ENCODE results near the gene LIN37.

Gene LIN37

GRCh38 chr19:35751839-35752745 is 3.7 kb downstream of the LIN37 start:
- no peak overlapping the region for H3K4me3 ChIP-seq (ENCODE audit: low read depth in 1 of 2, low read length in 2 of 2)
- no peak overlapping the region for H3K27ac ChIP-seq (ENCODE audit: low read length)
- no peaks in the 10 kb centered on the region for H3K27me3 ChIP-seq (ENCODE audit: insufficient read depth, low read length, poor library complexity)
- 0 out of 2 replicates have a peak overlapping the region, but pooled peaks have one; percentile 8 for H3K9ac ChIP-seq (ENCODE audit: low read depth, low read length)
- peaks cover 24% of the 10 kb centered on the region for H3K36me3 ChIP-seq (ENCODE audit: insufficient read depth, low read length)
- H3K4me2 ChIP-seq (ENCODE audit: insufficient read depth, low read length), result no peak overlapping the region
- H3K4me1 ChIP-seq (ENCODE audit: insufficient read depth, low read length), result peaks cover 32% of the 10 kb centered on the region
- H4K20me1 ChIP-seq (ENCODE audit: insufficient read depth, low read length), result 0 out of 2 replicates have a peak, but pooled peaks cover 3% of the 10 kb centered on the region
- ATAC-seq (ENCODE audit: insufficient read depth, low read depth), result no peak
- DNase-seq, result no peak
- TF ChIP-seq EZH2 (IDR thresholded peaks at IDR 0.05; ENCODE audit: borderline replicate concordance, low read depth, low read length, severe bottlenecking) (no peak), CTCF (IDR thresholded peaks at IDR 0.05; ENCODE audit: borderline replicate concordance, extremely low read depth, low read length, poor library complexity, severe bottlenecking) (no peak)
- H3K79me2 ChIP-seq (ENCODE audit: insufficient read depth, low read length), result peaks cover 16% of the 10 kb centered on the region
- no peaks in the 10 kb centered on the region for H3K9me3 ChIP-seq (ENCODE audit: insufficient read depth, low read length, severe bottlenecking)
- no peak overlapping the region for H2AFZ ChIP-seq (ENCODE audit: low read depth, low read length)

DNA sequence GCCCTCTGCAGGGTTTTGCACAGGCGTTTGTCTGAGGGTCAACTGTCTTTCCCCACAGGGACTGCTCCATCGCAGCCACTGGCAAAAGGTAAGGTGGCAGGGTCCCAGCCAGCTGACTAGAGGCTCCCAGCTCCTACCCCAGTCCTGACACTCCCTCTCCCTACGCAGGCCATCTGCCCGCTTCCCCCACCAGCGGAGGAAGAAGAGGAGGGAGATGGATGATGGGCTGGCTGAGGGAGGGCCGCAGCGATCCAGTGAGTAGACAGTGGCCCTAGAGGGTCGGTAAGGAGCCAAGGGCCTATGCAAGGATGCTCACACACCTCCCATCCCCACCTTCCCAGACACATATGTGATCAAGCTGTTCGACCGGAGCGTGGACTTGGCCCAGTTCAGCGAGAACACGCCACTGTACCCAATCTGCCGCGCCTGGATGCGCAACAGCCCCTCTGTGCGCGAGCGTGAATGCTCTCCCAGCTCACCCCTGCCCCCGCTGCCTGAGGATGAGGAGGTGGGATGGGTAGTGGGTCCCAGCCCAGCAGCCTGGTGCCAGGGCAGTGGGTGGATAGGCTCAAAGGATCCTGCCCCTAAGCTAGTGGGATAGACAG is 4.5 kb downstream of the LIN37 start:
- H3K4me3 ChIP-seq (ENCODE audit: low read depth in 1 of 2, low read length in 2 of 2), result no peak overlapping the region
- ATAC-seq (ENCODE audit: insufficient read depth, low read depth), result no peak
- H3K79me2 ChIP-seq (ENCODE audit: insufficient read depth, low read length), result peaks cover 15% of the 10 kb centered on the region
- no peak overlapping the region for H3K27ac ChIP-seq (ENCODE audit: low read length)
- H3K36me3 ChIP-seq (ENCODE audit: insufficient read depth, low read length), result peaks cover 24% of the 10 kb centered on the region
- H2AFZ ChIP-seq (ENCODE audit: low read depth, low read length), result no peak overlapping the region
- 0 out of 2 replicates have a peak, but pooled peaks cover 3% of the 10 kb centered on the region for H4K20me1 ChIP-seq (ENCODE audit: insufficient read depth, low read length)
- no peak overlapping the region for H3K4me2 ChIP-seq (ENCODE audit: insufficient read depth, low read length)
- H3K9ac ChIP-seq (ENCODE audit: low read depth, low read length), result no peak overlapping the region
- DNase-seq, result no peak
- H3K9me3 ChIP-seq (ENCODE audit: insufficient read depth, low read length, severe bottlenecking), result no peaks in the 10 kb centered on the region
- no peaks in the 10 kb centered on the region for H3K27me3 ChIP-seq (ENCODE audit: insufficient read depth, low read length, poor library complexity)
- peaks cover 30% of the 10 kb centered on the region for H3K4me1 ChIP-seq (ENCODE audit: insufficient read depth, low read length)
- TF ChIP-seq EZH2 (IDR thresholded peaks at IDR 0.05; ENCODE audit: borderline replicate concordance, low read depth, low read length, severe bottlenecking) (no peak), CTCF (IDR thresholded peaks at IDR 0.05; ENCODE audit: borderline replicate concordance, extremely low read depth, low read length, poor library complexity, severe bottlenecking) (no peak)

DNA sequence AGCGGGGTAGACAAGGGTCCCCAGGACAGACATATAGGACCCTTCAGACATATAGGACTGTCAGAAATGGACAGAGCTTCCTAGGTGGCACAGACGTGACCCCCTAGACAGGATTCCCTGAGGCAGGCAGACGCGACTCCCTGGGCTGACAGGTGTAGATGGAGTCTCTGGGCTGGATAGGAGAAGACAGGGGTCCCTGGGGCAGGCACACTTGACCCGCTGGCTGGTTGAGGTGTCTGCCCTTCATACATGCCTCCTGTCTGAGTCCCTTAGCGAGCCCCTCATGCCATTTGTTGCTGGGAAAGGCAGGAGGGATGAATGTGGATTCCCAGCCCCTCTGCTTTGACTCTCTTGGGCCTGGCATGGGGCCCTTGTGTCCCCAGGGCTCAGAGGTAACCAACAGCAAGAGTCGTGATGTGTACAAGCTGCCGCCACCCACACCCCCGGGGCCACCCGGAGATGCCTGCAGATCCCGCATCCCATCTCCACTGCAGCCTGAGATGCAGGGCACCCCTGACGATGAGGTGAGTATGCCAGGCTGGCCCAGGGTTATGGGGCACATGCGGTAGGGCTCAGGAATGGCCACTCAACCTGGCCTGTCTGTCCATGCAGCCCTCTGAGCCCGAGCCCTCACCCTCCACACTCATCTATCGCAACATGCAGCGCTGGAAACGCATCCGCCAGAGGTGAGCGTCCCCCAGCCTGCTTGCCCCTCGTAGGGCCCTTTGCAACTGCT is 5.4 kb downstream of the LIN37 start:
- peaks cover 19% of the 10 kb centered on the region for H3K79me2 ChIP-seq (ENCODE audit: insufficient read depth, low read length)
- no peak overlapping the region for H3K4me3 ChIP-seq (ENCODE audit: low read depth in 1 of 2, low read length in 2 of 2)
- H3K9me3 ChIP-seq (ENCODE audit: insufficient read depth, low read length, severe bottlenecking), result no peaks in the 10 kb centered on the region
- H2AFZ ChIP-seq (ENCODE audit: low read depth, low read length), result no peak overlapping the region
- no peak overlapping the region for H3K4me2 ChIP-seq (ENCODE audit: insufficient read depth, low read length)
- peaks cover 29% of the 10 kb centered on the region for H3K4me1 ChIP-seq (ENCODE audit: insufficient read depth, low read length)
- H3K36me3 ChIP-seq (ENCODE audit: insufficient read depth, low read length), result peaks cover 24% of the 10 kb centered on the region
- no peaks in the 10 kb centered on the region for H3K27me3 ChIP-seq (ENCODE audit: insufficient read depth, low read length, poor library complexity)
- no peak for ATAC-seq (ENCODE audit: insufficient read depth, low read depth)
- no peak overlapping the region for H3K27ac ChIP-seq (ENCODE audit: low read length)
- no peak for TF ChIP-seq CTCF (IDR thresholded peaks at IDR 0.05; ENCODE audit: borderline replicate concordance, extremely low read depth, low read length, poor library complexity, severe bottlenecking)
- no peak for TF ChIP-seq EZH2 (IDR thresholded peaks at IDR 0.05; ENCODE audit: borderline replicate concordance, low read depth, low read length, severe bottlenecking)
- H3K9ac ChIP-seq (ENCODE audit: low read depth, low read length), result no peak overlapping the region
- H4K20me1 ChIP-seq (ENCODE audit: insufficient read depth, low read length), result peaks cover 7% of the 10 kb centered on the region
- no peak for DNase-seq
